ENCODE measurements around the gene TCP1.

Gene TCP1

DNA sequence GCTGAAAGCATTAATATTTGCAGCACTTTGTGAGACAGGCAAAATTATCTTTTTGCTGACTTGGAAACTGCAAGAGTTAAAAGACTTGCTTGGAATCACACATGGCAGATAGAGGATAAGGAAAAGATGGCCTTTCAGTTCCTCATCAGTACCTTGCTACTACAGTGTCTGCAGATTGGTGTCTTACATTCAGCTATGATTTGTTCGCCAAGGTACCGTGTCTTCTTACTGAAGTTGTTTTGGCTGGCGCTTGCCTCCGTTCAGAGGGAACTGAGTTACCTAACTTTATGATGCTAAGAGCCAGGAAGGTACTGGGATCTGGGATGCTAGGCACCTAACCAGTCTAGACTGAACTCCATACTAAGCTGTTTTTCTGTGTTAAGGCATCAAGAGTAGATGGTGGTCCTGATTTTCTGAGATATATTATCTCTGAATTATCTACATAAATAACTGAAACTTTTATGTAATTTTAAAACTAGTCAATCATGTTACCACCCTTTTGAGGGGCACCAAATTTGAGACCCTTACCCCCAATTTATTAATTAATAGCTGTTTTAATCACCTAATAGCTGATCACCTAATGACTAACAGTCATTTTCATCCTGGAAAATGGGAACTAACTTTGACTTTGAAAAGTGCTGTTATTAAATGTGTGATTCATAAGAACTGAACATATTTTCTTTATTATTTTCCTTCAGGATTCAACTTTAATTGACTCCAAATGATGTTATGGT, 59.6 kb downstream of the TCP1 start:
- H3K4me1 ChIP-seq (ENCODE audit: control insufficient read depth in 1 of 2, insufficient read depth in 2 of 2, low read length in 2 of 2): peaks cover 5 to 44% of the 10 kb centered on the region in 2 donors
- H3K9me3 ChIP-seq (ENCODE audit: control insufficient read depth in 1 of 2, low read length in 2 of 2): no peaks in the 10 kb centered on the region
- no peaks in the 10 kb centered on the region for H3K27me3 ChIP-seq (ENCODE audit: low read depth, low read length)
- H3K36me3 ChIP-seq (ENCODE audit: control insufficient read depth in 1 of 2, insufficient read depth in 2 of 2, low read length in 2 of 2): peaks cover 0 to 14% of the 10 kb centered on the region in 2 donors
- peak overlapping the region; percentile 96 for H3K27ac ChIP-seq (ENCODE audit: low read length)
- H3K4me3 ChIP-seq (ENCODE audit: low read depth in 1 of 2, low read length in 2 of 2): peak overlapping the region; percentile 76 to 91

DNA sequence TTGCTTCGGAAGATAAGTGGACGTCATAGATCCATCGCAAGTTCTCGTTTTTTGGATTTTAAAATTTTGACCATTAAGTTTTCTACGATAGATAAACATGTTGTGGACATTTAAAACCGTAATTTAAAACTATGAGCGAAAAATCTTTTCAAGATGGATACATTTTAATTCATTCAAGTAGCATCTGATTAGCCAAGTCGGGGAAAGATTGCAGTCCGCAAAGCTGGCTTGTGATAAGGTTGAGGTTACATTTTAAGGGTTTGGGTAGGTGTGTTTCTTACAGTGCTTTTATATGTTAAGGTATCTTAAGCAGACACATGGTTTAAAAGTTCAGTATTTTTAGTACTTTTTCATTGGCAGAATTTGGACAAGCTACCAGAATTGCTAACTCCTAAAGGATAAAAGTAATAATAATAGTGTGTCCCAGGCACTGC, 60.9 kb downstream of the TCP1 start:
- Histone ChIP-seq H3K4me1 (ENCODE audit: control insufficient read depth in 1 of 2, insufficient read depth in 2 of 2, low read length in 2 of 2) (peaks cover 5 to 44% of the 10 kb centered on the region in 2 donors), H3K27me3 (ENCODE audit: low read depth, low read length) (no peaks in the 10 kb centered on the region), H3K27ac (ENCODE audit: low read length) (peak overlapping the region; percentile 96), H3K36me3 (ENCODE audit: control insufficient read depth in 1 of 2, insufficient read depth in 2 of 2, low read length in 2 of 2) (peaks cover 0 to 14% of the 10 kb centered on the region in 2 donors), H3K9me3 (ENCODE audit: control insufficient read depth in 1 of 2, low read length in 2 of 2) (no peaks in the 10 kb centered on the region), H3K4me3 (ENCODE audit: low read depth in 1 of 2, low read length in 2 of 2) (peak overlapping the region; percentile 76 to 91)
